GM12878 (cell line): ENCODE measurements around the gene MSANTD3. TPM values are rescaled to one million over a fixed set of nuclear protein-coding genes. Genes with fewer than 3 reads are reported as not detected.

Experiments used
- ATAC-seq: fragments of 200-7000 bp; cut with Tn5 transposase; 3 replicates; pipeline ENCODE4 v1.9.1; 2020; ENCODE audit warnings: mild to moderate bottlenecking, moderate library complexity
- BruUV-seq: library from RNA; stranded (reverse); fragments of 400-500 nt; replicated peaks from 2 replicates; lab custom pipeline; 2021; lab: Mats Ljungman, UMichigan
- CTCF ChIA-PET: fragments of 300-600 bp; sonication (Branson Sonifier 250); formaldehyde crosslinking; extraction: SDS; loops from one replicate; lab custom pipeline; 2021; ENCODE audit warnings: inconsistent platforms; lab: Yijun Ruan, JAX
- POLR2A ChIA-PET: fragments of 350-600 bp; formaldehyde crosslinking; extraction: SDS; loops from one replicate; lab custom pipeline; 2021; ENCODE audit warnings: inconsistent platforms; lab: Charles Lee
- RAD21 ChIA-PET: fragments of 300-600 bp; sonication (Branson Sonifier 250); formaldehyde crosslinking; loops from one replicate; lab custom pipeline; 2023; ENCODE audit warnings: antibody characterized with exemption; ENCODE audit not compliant: unreplicated experiment; lab: Charles Lee
- SMC1A ChIA-PET: fragments of 300-600 bp; sonication (Branson Sonifier 250); formaldehyde crosslinking; loops from one replicate; lab custom pipeline; 2023; ENCODE audit not compliant: unreplicated experiment, uncharacterized antibody; lab: Charles Lee
- DNase-seq: peaks from one replicate; pipeline ENCODE4 v3.0.0-alpha.2; 2011; ENCODE audit warnings: low read depth, low spot score
- FAIRE-seq: peaks from 3 replicates; lab custom pipeline; 2011; peaks lifted over from hg19 to GRCh38; lab: Jason Lieb, UNC
- H2AFZ ChIP-seq: 2 replicates; pipeline ENCODE4 v1.6.0; 2011; ENCODE audit warnings: low read depth, low read length, control low read depth; ENCODE audit not compliant: control insufficient read depth
- H3K27ac ChIP-seq: 2 replicates; pipeline ENCODE4 v1.5.1; 2011; ENCODE audit warnings: control low read depth; ENCODE audit not compliant: control insufficient read depth, insufficient read depth
- H3K27me3 ChIP-seq, 2 experiments: replicated peaks in 1 of 2; 2 replicates each; pipeline versions ENCODE4 v1.6.0 to v1.6.1; 2011; ENCODE audit warnings: low read length in 1 of 2; ENCODE audit not compliant: control insufficient read depth in 2 of 2, insufficient read depth in 2 of 2
- H3K36me3 ChIP-seq, 2 experiments: 2 replicates each; pipeline ENCODE4 v1.5.1; 2011; ENCODE audit warnings: low read length in 1 of 2; ENCODE audit not compliant: control insufficient read depth in 2 of 2, insufficient read depth in 2 of 2
- H3K4me1 ChIP-seq: 2 replicates; pipeline ENCODE4 v1.6.1; 2011; ENCODE audit warnings: mild to moderate bottlenecking, low read length, moderate library complexity, mixed read lengths; ENCODE audit not compliant: control insufficient read depth, insufficient read depth
- H3K4me2 ChIP-seq: 2 replicates; pipeline ENCODE4 v1.6.0; 2011; ENCODE audit warnings: control low read depth; ENCODE audit not compliant: control insufficient read depth, insufficient read depth
- H3K4me3 ChIP-seq: fragments of 200-600 bp; sonication (generic); 2 replicates; pipeline ENCODE4 v1.5.1; 2016
- H3K79me2 ChIP-seq: 2 replicates; pipeline ENCODE4 v1.6.0; 2011; ENCODE audit warnings: low read length; ENCODE audit not compliant: control insufficient read depth, insufficient read depth
- H3K9ac ChIP-seq: 2 replicates; pipeline ENCODE4 v1.8.0; 2011; ENCODE audit warnings: low read length, control low read depth, mixed read lengths; ENCODE audit not compliant: control insufficient read depth, insufficient read depth
- H3K9me3 ChIP-seq: replicated peaks from 3 replicates; pipeline ENCODE4 v1.5.1; 2011; ENCODE audit warnings: mild to moderate bottlenecking, low read length; ENCODE audit not compliant: control insufficient read depth, insufficient read depth
- H4K20me1 ChIP-seq: 2 replicates; pipeline ENCODE4 v1.6.0; 2011; ENCODE audit not compliant: control insufficient read depth, insufficient read depth
- CHD1 ChIP-seq: IDR thresholded peaks from 2 replicates; pipeline ENCODE4 v1.6.1; 2012; ENCODE audit warnings: low read depth, low read length, improper control_type of control experiment
- RUNX3 ChIP-seq: IDR thresholded peaks from 2 replicates; pipeline ENCODE4 v1.6.1; 2012; ENCODE audit warnings: low read length, inconsistent platforms
- WGBS: methylation state at CpG from one replicate; pipeline ENCODE4 v1.1.6; 2016; ENCODE audit warnings: low lambda C conversion rate; ENCODE audit not compliant: insufficient replicate concordance, insufficient coverage; ENCODE audit errors: missing lambda C conversion rate; 5-methylcytosine and 5-hydroxymethylcytosine counted together
- in situ Hi-C: fragments of 300-500 bp; cut with MboI; formaldehyde crosslinking; loops from 9 replicates; pipeline ENCODE4 v1.14.3; 2018; ENCODE audit warnings: mixed read lengths
- intact Hi-C: fragments of 100-400 bp; cut with micrococcal nuclease; formaldehyde crosslinking; loops from one replicate; pipeline ENCODE4 v1.14.2; 2022; ENCODE audit not compliant: unreplicated experiment
- polyA plus RNA-seq, 11 experiments: library from polyadenylated mRNA; depleted of rRNA in 4 of 11; unstranded in 6 of 11; stranded (reverse) in 5 of 11; fragments of >200 nt; fragmentation: Nextera tagmentation in 4 of 11; fragmentation: Illumina TruSeq in 1 of 11; extraction: Ambion mirVana in 4 of 11; extraction: Trizol in 1 of 11; gene quantifications; 1 replicate in 1 of 11; 2 replicates in 10 of 11; pipeline versions ENCODE4 v1.2.1 to v1.2.3, GENCODE V29; 2011 to 2016; ENCODE audit warnings: inconsistent platforms in 2 of 11, missing spikeins in 2 of 11, low read depth in 1 of 11
- total RNA-seq, 4 experiments: library from RNA; depleted of rRNA in 3 of 4; stranded (reverse); fragments of >200 nt in 3 of 4; fragmentation: Illumina TruSeq in 1 of 4; extraction: Trizol in 1 of 4; gene quantifications; 2 replicates each; pipeline versions ENCODE4 v1.2.1 to v1.2.3, GENCODE V29; 2013 to 2021
- TF ChIP-seq, protein P1 (sequence below): fragments of 450-650 bp; formaldehyde crosslinking; IDR thresholded peaks from 2 replicates; pipeline ENCODE4 v1.4.0; 2020; ENCODE audit warnings: mild to moderate bottlenecking, moderate library complexity

The MSANTD3 gene
- total and polyA plus RNA-seq, 10 of the 15 experiments (the other 5 are each of a cell fraction or from before 2014, with no cell fraction given) = 5.8 to 21.2 (median 14.7) TPM

DNA sequence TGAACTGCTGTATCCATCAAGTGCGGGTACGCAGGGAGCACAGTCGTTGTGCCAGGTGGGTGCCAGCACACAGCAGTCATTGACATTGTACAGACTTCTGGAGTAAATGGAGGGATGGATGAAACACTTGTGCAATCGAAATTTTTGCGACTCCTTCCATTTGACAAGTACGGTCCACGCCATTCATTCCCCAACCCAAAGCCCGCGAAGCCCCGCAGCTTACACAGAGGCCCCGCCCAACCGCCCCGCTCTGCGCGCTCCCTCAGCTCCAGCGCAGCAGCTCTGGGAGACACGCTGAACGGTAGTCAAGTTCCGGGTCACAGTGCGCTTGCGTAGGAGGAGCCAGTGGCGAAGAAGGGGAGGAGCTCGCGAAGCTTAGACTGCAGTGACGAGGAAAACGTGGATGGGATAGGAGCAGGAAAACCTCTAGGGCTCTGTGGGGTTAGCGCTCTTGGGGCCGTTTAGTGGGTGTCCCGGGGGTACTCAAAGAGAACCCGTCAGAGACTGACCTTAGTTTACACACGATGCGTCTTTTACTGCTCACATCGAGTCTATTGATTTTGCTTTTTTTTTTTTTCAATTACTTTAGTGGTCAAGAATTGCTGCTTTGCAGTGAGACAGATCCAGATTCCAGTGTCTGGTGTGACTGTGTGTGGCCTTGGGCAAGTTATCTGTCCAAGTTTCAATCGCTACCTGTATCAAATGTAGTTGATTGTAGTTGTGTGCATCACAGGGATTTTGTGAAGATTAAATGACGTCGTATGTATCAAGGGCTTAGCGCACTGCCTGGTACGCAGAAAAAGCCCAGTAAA lies 15.3 kb upstream of the MSANTD3 start (continued):
- no peak for TF ChIP-seq CHD1

DNA sequence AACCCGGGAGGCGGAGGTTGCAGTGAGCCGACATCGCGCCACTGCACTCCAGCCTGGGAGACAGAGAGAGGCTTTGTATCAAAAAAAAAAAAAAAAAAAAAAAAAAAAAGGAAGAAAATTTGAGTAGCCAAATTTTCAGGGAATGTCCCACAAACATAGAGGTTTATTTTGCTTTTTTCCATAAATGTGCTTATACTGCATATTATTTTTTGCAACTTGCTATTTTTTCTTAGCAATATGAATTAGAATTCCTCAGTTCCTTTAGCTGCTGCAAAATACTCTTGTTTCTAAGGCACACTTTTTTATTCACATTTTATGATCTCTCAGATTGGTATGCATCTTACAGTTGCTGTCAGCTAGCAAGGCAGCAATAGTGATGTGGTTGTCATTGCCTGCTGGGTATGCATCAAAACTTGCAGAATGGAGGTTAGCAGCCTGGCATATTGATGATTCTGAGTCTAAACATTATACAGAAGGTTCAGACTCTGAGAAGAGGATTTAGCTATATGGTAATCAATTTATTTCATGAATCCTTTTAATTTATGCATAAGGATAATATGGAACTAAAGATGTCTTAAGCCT lies 13.0 kb upstream of the MSANTD3 start:
- DNase-seq (no peak), ATAC-seq (no peak), FAIRE-seq (no peak)
- H3K9me3 ChIP-seq = no peaks in the 10 kb centered on the region
- POLR2A ChIA-PET = interaction anchor here (0.6 kb wide), 1 partner anchor 40 kb away, joined by 3 read pairs; no protein-coding TSS in a partner anchor
- in situ Hi-C loops = no loop called here
- no peak for TF ChIP-seq RUNX3
- TF ChIP-seq, protein P1, sequence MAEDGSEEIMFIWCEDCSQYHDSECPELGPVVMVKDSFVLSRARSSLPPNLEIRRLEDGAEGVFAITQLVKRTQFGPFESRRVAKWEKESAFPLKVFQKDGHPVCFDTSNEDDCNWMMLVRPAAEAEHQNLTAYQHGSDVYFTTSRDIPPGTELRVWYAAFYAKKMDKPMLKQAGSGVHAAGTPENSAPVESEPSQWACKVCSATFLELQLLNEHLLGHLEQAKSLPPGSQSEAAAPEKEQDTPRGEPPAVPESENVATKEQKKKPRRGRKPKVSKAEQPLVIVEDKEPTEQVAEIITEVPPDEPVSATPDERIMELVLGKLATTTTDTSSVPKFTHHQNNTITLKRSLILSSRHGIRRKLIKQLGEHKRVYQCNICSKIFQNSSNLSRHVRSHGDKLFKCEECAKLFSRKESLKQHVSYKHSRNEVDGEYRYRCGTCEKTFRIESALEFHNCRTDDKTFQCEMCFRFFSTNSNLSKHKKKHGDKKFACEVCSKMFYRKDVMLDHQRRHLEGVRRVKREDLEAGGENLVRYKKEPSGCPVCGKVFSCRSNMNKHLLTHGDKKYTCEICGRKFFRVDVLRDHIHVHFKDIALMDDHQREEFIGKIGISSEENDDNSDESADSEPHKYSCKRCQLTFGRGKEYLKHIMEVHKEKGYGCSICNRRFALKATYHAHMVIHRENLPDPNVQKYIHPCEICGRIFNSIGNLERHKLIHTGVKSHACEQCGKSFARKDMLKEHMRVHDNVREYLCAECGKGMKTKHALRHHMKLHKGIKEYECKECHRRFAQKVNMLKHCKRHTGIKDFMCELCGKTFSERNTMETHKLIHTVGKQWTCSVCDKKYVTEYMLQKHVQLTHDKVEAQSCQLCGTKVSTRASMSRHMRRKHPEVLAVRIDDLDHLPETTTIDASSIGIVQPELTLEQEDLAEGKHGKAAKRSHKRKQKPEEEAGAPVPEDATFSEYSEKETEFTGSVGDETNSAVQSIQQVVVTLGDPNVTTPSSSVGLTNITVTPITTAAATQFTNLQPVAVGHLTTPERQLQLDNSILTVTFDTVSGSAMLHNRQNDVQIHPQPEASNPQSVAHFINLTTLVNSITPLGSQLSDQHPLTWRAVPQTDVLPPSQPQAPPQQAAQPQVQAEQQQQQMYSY = no peak
- no peaks in the 10 kb centered on the region for H3K4me1 ChIP-seq
- H3K4me3 ChIP-seq = no peak overlapping the region
- RAD21 ChIA-PET = no interaction called here
- no peak overlapping the region for H3K9ac ChIP-seq
- no peaks in the 10 kb centered on the region for H3K79me2 ChIP-seq
- SMC1A ChIA-PET = interaction anchor here (1.1 to 1.5 kb wide), 3 partner anchors 11 to 97 kb away, joined by 3 to 4 read pairs (median 3); no protein-coding TSS in a partner anchor
- H3K27me3 ChIP-seq = no peaks in the 10 kb centered on the region; a peak in 1 of 4 replicates
- no peak overlapping the region for H2AFZ ChIP-seq
- no peaks in the 10 kb centered on the region for H3K36me3 ChIP-seq
- no peaks in the 10 kb centered on the region for H4K20me1 ChIP-seq
- CTCF ChIA-PET = no interaction called here
- WGBS = 100% methylated on average over 5 of the region's 5 CpGs
- intact Hi-C loops = loop anchor here (5.0 kb wide), 1 partner anchor 62 kb away; the partner anchor contains the start of gene TEX10
- H3K4me2 ChIP-seq = no peak overlapping the region
- H3K27ac ChIP-seq = no peak overlapping the region
- no TSS peak for BruUV-seq
